Mucosa of gallbladder (tissue), 1 donor: ENCODE results near the gene IL18R1. TPM values are rescaled to one million over a fixed set of nuclear protein-coding genes. Genes with fewer than 3 reads are reported as not detected.
A peak's percentile ranks its signal among the peaks of the same experiment; 100 is the strongest.
"Not testable (repeated sequence)": the region's sequence is repeated elsewhere in the genome, so short reads cannot be mapped to it uniquely, and the experiment has no call there.

Experiments
- DNase-seq: peaks from one replicate; pipeline ENCODE4 v3.0.0-alpha.2; 2020; ENCODE audit warnings: low spot score
- total RNA-seq: library from RNA; stranded (reverse); gene quantifications from one replicate; pipeline ENCODE4 v1.2.1, GENCODE V29; 2021
- donor health status: DM: no; HTN: no; CAD: no.

The IL18R1 gene
- 6.2 TPM for total RNA-seq

GRCh38 chr2:102355526-102356380, at the start of gene IL18R1:
Gene IL18R1 (plus strand): TSS chr2:102355796. CDS start chr2:102362661, 6,865 bp downstream.
- DNase-seq = peak; percentile 71

- no peak for DNase-seq
Observed at GRCh38 chr2:102306125-102306524, 49.5 kb upstream of the IL18R1 start.

GRCh38 chr2:102310964-102311640, 44.5 kb upstream of the IL18R1 start, which contains the start of gene IL1RL1:
Gene IL1RL1 (plus strand): TSS chr2:102311563. CDS start chr2:102338265, 26,702 bp downstream.
- no peak for DNase-seq

- DNase-seq = no peak
Observed at GRCh38 chr2:102313025-102313424, 42.6 kb upstream of the IL18R1 start.

- no peak for DNase-seq
Observed at GRCh38 chr2:102313471-102313870, 42.1 kb upstream of the IL18R1 start.

GRCh38 chr2:102313950-102314349, 41.6 kb upstream of the IL18R1 start:
- no peak for DNase-seq

GRCh38 chr2:102315921-102316320, 39.7 kb upstream of the IL18R1 start:
- no peak for DNase-seq

- no peak for DNase-seq
Observed at GRCh38 chr2:102317715-102318114, 37.9 kb upstream of the IL18R1 start.

- DNase-seq = no peak
Observed at GRCh38 chr2:102318437-102318836, 37.2 kb upstream of the IL18R1 start.

- DNase-seq = no peak
Observed at GRCh38 chr2:102321941-102322719, 33.5 kb upstream of the IL18R1 start.

GRCh38 chr2:102324914-102325313, 30.7 kb upstream of the IL18R1 start:
- DNase-seq = not testable (repeated sequence)

- no peak for DNase-seq
Observed at GRCh38 chr2:102331311-102331980, 24.1 kb upstream of the IL18R1 start.

- no peak for DNase-seq
Observed at GRCh38 chr2:102334486-102334885, 21.1 kb upstream of the IL18R1 start.

GRCh38 chr2:102335871-102336366, 19.7 kb upstream of the IL18R1 start:
- DNase-seq = no peak

GRCh38 chr2:102336502-102336945, 19.1 kb upstream of the IL18R1 start:
- DNase-seq = no peak

- no peak for DNase-seq
Observed at GRCh38 chr2:102337012-102337411, 18.6 kb upstream of the IL18R1 start.

- no peak for DNase-seq
Observed at GRCh38 chr2:102337481-102338386, 17.9 kb upstream of the IL18R1 start.

GRCh38 chr2:102340778-102341177, 14.8 kb upstream of the IL18R1 start:
- no peak for DNase-seq

GRCh38 chr2:102342888-102343287, 12.7 kb upstream of the IL18R1 start:
- no peak for DNase-seq

- no peak for DNase-seq
Observed at GRCh38 chr2:102344397-102344796, 11.2 kb upstream of the IL18R1 start.
